ENCODE results near the gene KDM5A. TPM values are rescaled to one million over a fixed set of nuclear protein-coding genes. Genes with fewer than 3 reads are reported as not detected.
"Not testable (repeated sequence)": the region's sequence is repeated elsewhere in the genome, so short reads cannot be mapped to it uniquely, and the experiment has no call there.

Gene KDM5A
- 10 to 100 TPM; 58.7 to 71.1 (median 66.0) TPM for total RNA-seq

GRCh38 chr12:389142-390096 lies at the start of gene KDM5A:
TSS of gene KDM5A (minus strand) at chr12:389320. CDS start at chr12:389091, 229 bp downstream.
- DNase-seq (peak; percentile 86), ATAC-seq (peak; percentile 93 to 95)
- H3K27me3 Mint-ChIP-seq (ENCODE audit: low read depth): no peaks in the 10 kb centered on the region
- no peaks in the 10 kb centered on the region for H3K9me3 Mint-ChIP-seq
- H3K36me3 Mint-ChIP-seq (ENCODE audit: insufficient read depth): peaks cover 12% of the 10 kb centered on the region
- H3K4me3 Mint-ChIP-seq: peak within 1 kb of the TSS; percentile 94
- H3K4me1 Mint-ChIP-seq (ENCODE audit: low read depth): peaks cover 29% of the 10 kb centered on the region

GRCh38 chr12:435737-436136 lies 46.6 kb upstream of the KDM5A start:
- not testable (repeated sequence) for DNase-seq; H3K4me3 Mint-ChIP-seq; H3K9me3 Mint-ChIP-seq; ATAC-seq; H3K27me3 Mint-ChIP-seq (ENCODE audit: low read depth); H3K4me1 Mint-ChIP-seq (ENCODE audit: low read depth)
- H3K36me3 Mint-ChIP-seq (ENCODE audit: insufficient read depth): peaks cover 37% of the 10 kb centered on the region

- H3K36me3 Mint-ChIP-seq (ENCODE audit: insufficient read depth): peaks cover 9% of the 10 kb centered on the region
- no peak for DNase-seq
- H3K9me3 Mint-ChIP-seq: no peaks in the 10 kb centered on the region
- no peaks in the 10 kb centered on the region for H3K27me3 Mint-ChIP-seq (ENCODE audit: low read depth)
- no peak for ATAC-seq
- H3K4me1 Mint-ChIP-seq (ENCODE audit: low read depth): no peaks in the 10 kb centered on the region
- H3K4me3 Mint-ChIP-seq: no peak overlapping the region
These were observed 33.4 kb upstream of the KDM5A start for GRCh38 chr12:422526-422925.

GRCh38 chr12:418432-418831 lies 29.3 kb upstream of the KDM5A start:
- Mint-ChIP-seq H3K4me3 (no peak overlapping the region), H3K9me3 (no peaks in the 10 kb centered on the region), H3K4me1 (ENCODE audit: low read depth) (no peaks in the 10 kb centered on the region), H3K27me3 (ENCODE audit: low read depth) (no peaks in the 10 kb centered on the region), H3K36me3 (ENCODE audit: insufficient read depth) (peaks cover 17% of the 10 kb centered on the region)
- no peak for DNase-seq
- no peak for ATAC-seq

- H3K36me3 Mint-ChIP-seq (ENCODE audit: insufficient read depth): peaks cover 21% of the 10 kb centered on the region
- no peaks in the 10 kb centered on the region for H3K4me1 Mint-ChIP-seq (ENCODE audit: low read depth)
- no peak overlapping the region for H3K4me3 Mint-ChIP-seq
- H3K9me3 Mint-ChIP-seq: no peaks in the 10 kb centered on the region
- ATAC-seq: no peak
- DNase-seq: no peak
- H3K27me3 Mint-ChIP-seq (ENCODE audit: low read depth): no peaks in the 10 kb centered on the region
These were observed 25.7 kb upstream of the KDM5A start for GRCh38 chr12:414859-415258.

GRCh38 chr12:402029-402389 lies 12.9 kb upstream of the KDM5A start:
- Mint-ChIP-seq H3K36me3 (ENCODE audit: insufficient read depth) (no peaks in the 10 kb centered on the region), H3K4me1 (ENCODE audit: low read depth) (no peaks in the 10 kb centered on the region), H3K4me3 (no peak overlapping the region), H3K27me3 (ENCODE audit: low read depth) (no peaks in the 10 kb centered on the region), H3K9me3 (no peaks in the 10 kb centered on the region)
- DNase-seq (no peak), ATAC-seq (no peak)

- Mint-ChIP-seq H3K4me3 (no peak within 1 kb of the TSS), H3K27me3 (ENCODE audit: low read depth) (no peaks in the 10 kb centered on the region), H3K36me3 (ENCODE audit: insufficient read depth) (no peaks in the 10 kb centered on the region), H3K4me1 (ENCODE audit: low read depth) (no peaks in the 10 kb centered on the region), H3K9me3 (no peaks in the 10 kb centered on the region)
- DNase-seq (peak; percentile 88), ATAC-seq (peak; percentile 100)
These were observed 12.3 kb upstream of the KDM5A start, which contains the start of gene CCDC77 for GRCh38 chr12:401235-402028. TSS of gene CCDC77 (plus strand) at chr12:401644. CDS start at chr12:409384, 7,740 bp downstream.

GRCh38 chr12:400828-401227 lies 11.7 kb upstream of the KDM5A start:
- Mint-ChIP-seq H3K27me3 (ENCODE audit: low read depth) (no peaks in the 10 kb centered on the region), H3K4me3 (no peak overlapping the region), H3K36me3 (ENCODE audit: insufficient read depth) (no peaks in the 10 kb centered on the region), H3K4me1 (ENCODE audit: low read depth) (no peaks in the 10 kb centered on the region), H3K9me3 (no peaks in the 10 kb centered on the region)
- no peak for DNase-seq
- no peak for ATAC-seq

- Mint-ChIP-seq H3K36me3 (ENCODE audit: insufficient read depth) (peaks cover 15% of the 10 kb centered on the region), H3K4me1 (ENCODE audit: low read depth) (peaks cover 36% of the 10 kb centered on the region), H3K9me3 (no peaks in the 10 kb centered on the region), H3K27me3 (ENCODE audit: low read depth) (no peaks in the 10 kb centered on the region), H3K4me3 (peak overlapping the region; percentile 94)
- peak; percentile 55 to 67 for ATAC-seq
- DNase-seq: peak; percentile 19
These were observed 479 bp downstream of the KDM5A start for GRCh38 chr12:388541-389141.

- Mint-ChIP-seq H3K36me3 (ENCODE audit: insufficient read depth) (peaks cover 19% of the 10 kb centered on the region), H3K4me3 (peak overlapping the region; percentile 94), H3K27me3 (ENCODE audit: low read depth) (no peaks in the 10 kb centered on the region), H3K4me1 (ENCODE audit: low read depth) (peaks cover 36% of the 10 kb centered on the region), H3K9me3 (no peaks in the 10 kb centered on the region)
- DNase-seq (no peak), ATAC-seq (no peak)
These were observed 1.1 kb downstream of the KDM5A start for GRCh38 chr12:388012-388411.

- ATAC-seq (no peak), DNase-seq (no peak)
- H3K36me3 Mint-ChIP-seq (ENCODE audit: insufficient read depth): peaks cover 23% of the 10 kb centered on the region
- H3K4me3 Mint-ChIP-seq: peak overlapping the region; percentile 94
- H3K9me3 Mint-ChIP-seq: no peaks in the 10 kb centered on the region
- H3K4me1 Mint-ChIP-seq (ENCODE audit: low read depth): peaks cover 36% of the 10 kb centered on the region
- no peaks in the 10 kb centered on the region for H3K27me3 Mint-ChIP-seq (ENCODE audit: low read depth)
These were observed 2.5 kb downstream of the KDM5A start for GRCh38 chr12:386651-387050.

- DNase-seq; H3K9me3 Mint-ChIP-seq; H3K4me3 Mint-ChIP-seq; H3K4me1 Mint-ChIP-seq (ENCODE audit: low read depth); ATAC-seq; H3K27me3 Mint-ChIP-seq (ENCODE audit: low read depth): not testable (repeated sequence)
- peaks cover 71% of the 10 kb centered on the region for H3K36me3 Mint-ChIP-seq (ENCODE audit: insufficient read depth)
These were observed 18.2 kb downstream of the KDM5A start for GRCh38 chr12:370739-371485.

- no peaks in the 10 kb centered on the region for H3K4me1 Mint-ChIP-seq (ENCODE audit: low read depth)
- DNase-seq: no peak
- H3K36me3 Mint-ChIP-seq (ENCODE audit: insufficient read depth): peaks cover 64% of the 10 kb centered on the region
- no peak overlapping the region for H3K4me3 Mint-ChIP-seq
- H3K9me3 Mint-ChIP-seq: no peaks in the 10 kb centered on the region
- ATAC-seq: no peak
- H3K27me3 Mint-ChIP-seq (ENCODE audit: low read depth): no peaks in the 10 kb centered on the region
These were observed 21.1 kb downstream of the KDM5A start for GRCh38 chr12:367972-368371.

- Mint-ChIP-seq H3K4me3 (no peak overlapping the region), H3K4me1 (ENCODE audit: low read depth) (no peaks in the 10 kb centered on the region), H3K27me3 (ENCODE audit: low read depth) (no peaks in the 10 kb centered on the region), H3K36me3 (ENCODE audit: insufficient read depth) (peaks cover 62% of the 10 kb centered on the region), H3K9me3 (no peaks in the 10 kb centered on the region)
- no peak for DNase-seq
- no peak for ATAC-seq
These were observed 22.3 kb downstream of the KDM5A start for GRCh38 chr12:366820-367219.
